Measurements from ENCODE around the gene C19orf12.

The C19orf12 gene

DNA sequence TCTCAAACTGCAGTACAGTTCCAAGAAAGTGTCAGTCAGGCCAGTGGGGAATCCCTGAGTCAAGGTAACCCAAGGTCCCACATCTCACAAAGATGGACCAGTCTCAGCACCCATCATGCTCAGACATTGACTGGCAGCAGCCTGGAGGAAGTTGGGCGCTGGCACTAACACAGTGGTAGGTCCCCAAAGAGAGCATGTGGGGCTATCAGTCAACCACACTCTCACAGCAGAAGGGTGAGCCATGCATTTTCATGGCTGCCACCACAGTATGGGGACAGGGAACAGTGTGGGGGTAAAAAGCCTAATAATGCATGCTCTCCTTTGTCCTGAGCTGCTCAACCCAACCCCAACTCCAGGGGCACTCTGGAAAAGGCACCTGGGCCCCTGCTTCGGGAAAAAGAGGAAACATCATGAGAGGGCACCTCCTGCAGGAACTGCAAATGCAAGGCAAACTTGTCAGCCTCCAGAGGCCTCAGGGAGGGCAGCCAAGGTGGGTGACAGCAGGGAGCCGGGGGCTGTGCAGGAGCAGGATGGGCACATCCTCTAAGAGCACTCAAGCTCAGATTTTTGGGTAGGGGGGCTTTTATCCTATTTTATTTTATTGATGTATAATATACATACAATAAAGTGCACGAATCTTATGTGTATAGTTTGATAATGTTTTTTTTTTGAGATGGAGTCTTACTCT is 59.3 kb downstream of the C19orf12 start:
- Histone ChIP-seq H3K9me3 (ENCODE audit: control insufficient read depth, insufficient read depth, low read length) (no peaks in the 10 kb centered on the region), H3K4me1 (ENCODE audit: control insufficient read depth, insufficient read depth, low read length) (no peaks in the 10 kb centered on the region), H3K36me3 (ENCODE audit: control insufficient read depth, insufficient read depth, low read length) (no peaks in the 10 kb centered on the region), H3K4me3 (ENCODE audit: low read depth, low read length) (no peak overlapping the region), H3K27me3 (ENCODE audit: control insufficient read depth, insufficient read depth, low read length) (no peaks in the 10 kb centered on the region), H3K9ac (ENCODE audit: low read depth, low read length) (no peak overlapping the region), H3K27ac (ENCODE audit: low read depth, low read length) (no peak overlapping the region)

DNA sequence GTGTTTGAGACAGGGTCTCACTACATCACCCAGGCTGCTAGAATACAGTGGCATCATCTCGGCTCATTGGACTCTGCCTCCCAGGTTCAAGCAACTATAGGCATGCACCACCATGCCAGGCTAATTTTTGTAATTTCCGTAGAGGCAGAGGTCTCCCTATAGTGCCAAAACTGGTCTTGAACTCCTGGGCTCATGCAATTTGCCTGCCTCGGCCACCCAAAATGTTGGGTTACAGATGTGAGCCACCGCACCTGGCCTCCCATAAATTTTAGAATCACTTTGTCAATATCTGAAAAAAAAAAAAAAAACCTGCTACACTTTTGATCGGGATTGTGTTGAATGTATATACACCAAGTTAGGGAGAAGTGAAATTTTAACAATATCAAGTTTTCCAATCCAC is 61.7 kb downstream of the C19orf12 start:
- Histone ChIP-seq H3K9me3 (ENCODE audit: control insufficient read depth, insufficient read depth, low read length) (no peaks in the 10 kb centered on the region), H3K4me3 (ENCODE audit: low read depth, low read length) (no peak overlapping the region), H3K4me1 (ENCODE audit: control insufficient read depth, insufficient read depth, low read length) (no peaks in the 10 kb centered on the region), H3K27ac (ENCODE audit: low read depth, low read length) (no peak overlapping the region), H3K9ac (ENCODE audit: low read depth, low read length) (no peak overlapping the region), H3K27me3 (ENCODE audit: control insufficient read depth, insufficient read depth, low read length) (no peaks in the 10 kb centered on the region), H3K36me3 (ENCODE audit: control insufficient read depth, insufficient read depth, low read length) (no peaks in the 10 kb centered on the region)

DNA sequence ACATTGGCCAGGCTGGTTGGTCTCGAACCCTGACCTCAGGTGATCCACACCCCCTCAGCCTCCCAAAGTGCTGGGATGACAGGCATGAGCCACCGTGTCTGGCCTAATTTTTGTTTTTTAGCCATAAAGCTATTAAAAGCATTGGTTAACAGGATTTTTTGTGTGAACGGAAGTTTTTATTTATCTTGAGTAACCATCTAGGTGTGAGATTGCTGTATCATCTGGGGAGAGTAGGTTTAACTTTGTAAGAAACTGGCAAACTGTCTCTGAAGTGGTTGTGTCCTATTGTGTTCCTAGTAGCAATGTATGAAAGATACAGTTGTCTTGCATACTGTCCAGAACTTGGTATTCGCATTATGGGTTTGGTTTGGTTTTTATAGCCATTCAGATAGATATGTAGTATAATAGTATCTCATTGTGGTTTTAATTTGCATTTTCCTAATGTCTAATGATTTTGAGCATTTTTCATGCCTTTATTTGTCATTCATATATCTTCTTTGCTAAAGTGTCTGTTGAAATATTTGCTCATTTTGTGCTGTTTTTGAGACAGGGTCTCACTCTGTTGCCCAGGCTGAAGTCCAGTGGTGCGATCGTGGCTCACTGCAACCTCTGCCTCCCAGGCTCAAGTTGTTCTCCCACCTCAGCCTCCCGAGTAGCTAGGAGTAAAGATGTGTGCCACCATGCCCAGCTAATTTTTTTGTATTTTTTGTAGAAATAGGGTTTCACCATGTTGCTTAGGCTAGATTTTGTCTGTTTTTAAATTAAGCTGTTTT is 63.3 kb downstream of the C19orf12 start:
- Histone ChIP-seq H3K27me3 (ENCODE audit: control insufficient read depth, insufficient read depth, low read length) (no peaks in the 10 kb centered on the region), H3K9ac (ENCODE audit: low read depth, low read length) (no peak overlapping the region), H3K4me3 (ENCODE audit: low read depth, low read length) (no peak overlapping the region), H3K27ac (ENCODE audit: low read depth, low read length) (no peak overlapping the region), H3K4me1 (ENCODE audit: control insufficient read depth, insufficient read depth, low read length) (no peaks in the 10 kb centered on the region), H3K9me3 (ENCODE audit: control insufficient read depth, insufficient read depth, low read length) (no peaks in the 10 kb centered on the region), H3K36me3 (ENCODE audit: control insufficient read depth, insufficient read depth, low read length) (no peaks in the 10 kb centered on the region)

DNA sequence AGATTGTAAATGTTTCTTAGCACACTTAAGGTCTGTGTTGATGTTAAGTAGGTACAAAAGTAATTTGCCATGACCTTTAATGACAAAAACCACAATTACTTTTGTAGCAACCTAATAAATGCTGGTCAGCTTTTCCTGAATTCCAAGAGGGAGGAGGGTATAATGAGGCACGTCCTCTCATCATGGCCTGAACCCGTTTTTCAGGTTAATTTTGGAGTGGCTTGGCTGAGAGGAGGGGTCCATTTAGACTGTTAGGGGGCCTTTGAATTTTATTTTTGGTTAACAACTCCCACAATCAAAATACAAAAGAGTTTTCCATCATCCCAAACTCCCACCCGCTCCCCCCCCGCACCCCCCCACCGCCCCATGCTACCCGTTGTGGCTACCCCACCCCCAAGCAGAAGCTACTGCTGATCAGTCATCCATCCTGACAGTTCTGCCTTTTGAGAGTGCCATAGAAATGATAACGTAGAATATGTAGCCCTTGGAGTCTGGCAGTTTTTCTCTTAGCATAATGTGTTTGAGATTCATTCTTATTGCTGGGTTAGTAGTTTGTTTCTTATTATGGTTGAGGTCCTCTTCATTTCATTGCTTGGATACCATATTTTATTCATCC is 64.2 kb downstream of the C19orf12 start:
- Histone ChIP-seq H3K36me3 (ENCODE audit: control insufficient read depth, insufficient read depth, low read length) (no peaks in the 10 kb centered on the region), H3K4me3 (ENCODE audit: low read depth, low read length) (no peak overlapping the region), H3K9me3 (ENCODE audit: control insufficient read depth, insufficient read depth, low read length) (no peaks in the 10 kb centered on the region), H3K4me1 (ENCODE audit: control insufficient read depth, insufficient read depth, low read length) (peaks cover 5% of the 10 kb centered on the region), H3K27ac (ENCODE audit: low read depth, low read length) (no peak overlapping the region), H3K27me3 (ENCODE audit: control insufficient read depth, insufficient read depth, low read length) (no peaks in the 10 kb centered on the region), H3K9ac (ENCODE audit: low read depth, low read length) (no peak overlapping the region)

All from HUES48 (cell line).